Endometrium (tissue), 2 donors: ENCODE results near the gene VAT1L.
"Not testable (repeated sequence)": the region's sequence is repeated elsewhere in the genome, so short reads cannot be mapped to it uniquely, and the experiment has no call there.

ENCODE experiments used
- FAIRE-seq: peaks from 2 replicates; lab custom pipeline; 2012; peaks lifted over from hg19 to GRCh38; lab: Jason Lieb, UNC
- donor health status: control.
- donor health status: control.

Gene VAT1L

GRCh38 chr16:77956231-77956630 lies 167.9 kb downstream of the VAT1L start:
- no peak for FAIRE-seq

- FAIRE-seq = no peak
These were observed 172.4 kb downstream of the VAT1L start for GRCh38 chr16:77960766-77961165.

DNA sequence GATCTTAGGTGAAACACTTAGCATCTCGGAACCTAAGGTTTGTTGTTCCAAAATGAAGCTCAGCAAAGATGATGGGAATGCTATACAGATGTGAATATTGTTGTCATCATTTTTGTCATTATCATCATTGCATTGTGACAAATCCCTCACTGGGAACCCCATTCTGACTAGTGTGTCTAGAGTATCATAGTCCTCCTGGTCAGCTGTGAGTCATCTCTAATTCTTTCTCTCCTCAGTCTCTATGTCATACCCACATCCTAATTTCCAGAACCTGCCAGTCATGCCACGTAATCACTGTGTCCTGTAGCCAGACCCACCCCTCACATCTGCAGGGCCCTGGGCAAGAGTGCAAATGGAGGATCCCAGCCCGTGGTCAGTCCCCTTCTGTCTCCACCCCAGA lies 173.4 kb downstream of the VAT1L start:
- no peak for FAIRE-seq

DNA sequence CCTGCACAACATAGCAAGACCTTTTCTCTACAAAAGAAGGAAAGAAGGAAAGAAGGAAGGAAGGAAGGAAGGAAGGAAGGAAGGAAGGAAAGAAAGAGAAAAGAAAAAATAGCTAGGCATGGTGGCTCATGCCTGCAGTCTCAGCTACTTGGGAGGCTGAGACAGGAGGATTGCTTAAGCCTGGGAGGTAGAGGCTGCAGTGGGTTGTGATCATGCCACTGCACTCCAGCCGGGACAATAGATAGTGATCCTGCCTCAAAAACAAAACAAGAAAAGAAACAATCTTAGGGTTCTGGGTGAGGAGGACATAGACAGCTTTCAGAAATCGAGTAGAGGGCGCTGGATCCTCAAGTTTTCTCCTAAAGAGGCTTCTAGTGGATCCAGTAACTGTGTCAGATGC lies 174.3 kb downstream of the VAT1L start:
- no peak for FAIRE-seq

GRCh38 chr16:77963185-77964044 lies 175.1 kb downstream of the VAT1L start:
- no peak for FAIRE-seq

DNA sequence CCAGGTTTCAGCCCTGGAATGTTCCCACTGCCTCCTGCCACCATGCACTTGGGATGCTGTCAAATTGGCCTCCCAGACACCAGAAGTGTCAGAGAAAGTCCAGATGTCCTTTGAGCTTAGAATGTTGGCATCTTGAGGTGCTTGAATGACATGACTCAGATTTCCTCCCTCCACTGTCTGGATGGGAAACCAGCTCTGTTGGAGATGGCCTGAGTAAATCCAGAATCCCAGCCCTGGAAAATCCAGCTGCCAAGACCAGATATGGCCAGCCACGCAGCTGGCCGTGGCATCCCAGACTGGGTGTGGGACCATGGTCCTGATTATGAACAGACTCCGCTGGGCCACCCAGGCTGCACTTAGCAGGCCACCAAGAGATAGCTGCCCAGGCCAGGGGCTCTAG lies 177.0 kb downstream of the VAT1L start:
- no peak for FAIRE-seq

DNA sequence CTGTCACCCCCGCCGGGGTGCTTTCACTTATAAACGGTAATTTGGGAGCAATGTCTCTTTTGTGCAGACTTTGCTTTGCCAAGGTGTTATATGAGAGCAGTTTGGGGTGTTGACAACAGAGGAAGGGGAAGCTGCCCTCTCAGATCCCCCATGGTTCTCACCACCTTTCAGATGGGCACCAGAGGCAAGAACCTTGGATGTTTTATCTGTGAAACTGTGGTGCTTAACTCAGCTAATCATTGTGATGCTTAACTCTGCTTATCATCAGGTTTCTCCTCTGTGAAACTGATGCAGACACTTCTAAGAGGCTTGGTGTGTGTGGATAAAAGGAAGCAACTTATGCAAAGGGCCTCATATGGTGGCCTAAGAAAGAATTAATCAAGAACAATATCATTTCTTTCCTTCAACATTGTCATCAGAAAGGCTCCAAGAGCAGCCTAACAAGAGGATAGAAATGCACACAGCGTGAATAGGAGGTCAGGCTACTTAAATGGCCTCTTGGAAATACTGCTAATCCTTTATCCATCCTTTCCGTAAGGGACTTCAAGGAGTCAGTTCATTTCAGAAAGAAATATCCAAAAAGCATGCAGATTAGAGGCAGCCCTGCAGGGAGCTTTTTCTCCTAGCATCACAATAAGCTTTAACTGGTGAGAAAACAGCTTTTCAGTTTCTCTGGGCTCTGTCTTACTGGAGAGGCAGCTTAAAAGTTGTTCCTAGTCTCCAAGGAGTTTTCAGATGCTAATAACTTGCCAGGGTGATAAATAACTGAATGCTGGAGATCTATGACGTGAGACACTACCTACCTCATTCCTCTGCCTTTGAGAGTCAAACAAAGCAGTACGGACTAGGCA lies 178.9 kb downstream of the VAT1L start:
- FAIRE-seq = no peak

DNA sequence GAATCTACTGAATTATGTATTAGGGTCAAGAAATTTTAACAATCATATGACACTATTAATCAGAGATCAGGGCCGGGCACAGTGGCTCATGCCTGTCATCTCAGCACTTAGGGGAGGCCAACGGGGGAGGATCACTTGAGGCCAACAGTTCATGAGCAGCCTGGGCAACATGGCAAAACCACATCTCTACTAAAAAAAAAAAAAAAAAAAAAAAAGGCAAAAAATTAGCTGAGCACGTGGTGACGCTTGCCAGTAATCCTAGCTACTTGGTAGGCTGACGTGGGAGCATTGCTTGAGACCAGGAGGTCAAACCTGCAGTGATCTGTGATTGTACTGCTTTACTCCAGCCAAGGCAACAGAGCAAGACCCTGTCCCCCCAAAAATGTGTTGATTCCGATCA lies 181.5 kb downstream of the VAT1L start:
- FAIRE-seq = no peak

DNA sequence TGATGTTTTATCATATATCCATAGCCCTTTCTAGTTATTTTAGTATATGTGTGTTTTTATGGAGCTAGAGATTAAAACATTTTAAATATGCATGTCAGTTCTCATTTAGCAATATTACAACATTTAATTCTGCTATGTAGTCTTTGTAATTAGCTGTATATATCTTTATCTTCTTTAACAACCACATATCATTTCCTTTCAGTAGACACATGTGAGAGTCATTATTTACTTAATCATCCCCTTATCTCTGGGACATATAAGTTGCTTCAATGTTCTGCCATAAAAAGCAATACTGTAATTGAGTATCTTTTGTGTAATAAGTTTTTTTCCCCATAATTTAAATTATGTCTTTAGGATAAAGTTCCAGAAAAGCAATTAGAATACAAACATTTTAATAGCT lies 182.0 kb downstream of the VAT1L start:
- no peak for FAIRE-seq

GRCh38 chr16:77971306-77972061 lies 183.1 kb downstream of the VAT1L start:
- FAIRE-seq = no peak

- no peak for FAIRE-seq
These were observed 183.7 kb downstream of the VAT1L start for GRCh38 chr16:77972062-77972392.

- no peak for FAIRE-seq
These were observed 186.5 kb downstream of the VAT1L start for GRCh38 chr16:77974883-77975282.

DNA sequence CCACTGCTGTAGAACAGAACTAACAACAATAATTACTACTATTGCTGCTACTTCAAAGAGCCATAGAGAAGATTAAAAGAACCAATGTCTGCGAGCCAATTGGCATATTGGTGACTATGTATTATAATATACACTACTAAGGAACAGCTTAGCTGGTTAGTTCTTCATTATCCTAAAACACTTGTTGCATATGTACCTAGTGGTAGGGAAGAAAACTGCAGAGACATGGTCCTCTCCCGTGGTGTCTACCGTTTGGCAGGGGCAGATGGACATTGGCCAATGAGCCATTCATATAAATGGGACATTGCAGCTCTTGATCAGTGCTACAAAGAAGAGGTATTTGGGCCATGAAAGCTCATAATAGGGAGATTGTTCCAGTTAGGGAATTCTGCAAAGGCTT lies 187.6 kb downstream of the VAT1L start:
- no peak for FAIRE-seq

GRCh38 chr16:77977339-77977738 lies 189.0 kb downstream of the VAT1L start:
- FAIRE-seq = no peak

DNA sequence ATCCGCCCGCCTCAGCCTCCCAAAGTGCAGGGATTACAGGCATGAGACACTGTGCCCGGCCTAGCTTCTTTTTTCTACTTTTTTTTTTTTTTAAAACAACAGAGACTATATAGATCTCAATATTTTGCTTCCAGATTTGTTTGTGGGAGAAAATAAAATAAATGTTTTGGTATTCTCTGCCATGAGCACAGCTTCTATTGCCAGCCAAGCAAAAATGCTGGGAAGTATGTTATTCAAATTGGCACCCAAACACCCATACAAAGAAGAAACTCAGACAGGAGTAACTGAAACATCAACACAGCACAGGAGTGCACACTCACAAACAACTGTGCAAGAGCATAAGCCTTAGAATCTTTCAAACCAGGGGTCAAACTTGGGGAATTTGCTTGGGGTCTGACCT lies 196.7 kb downstream of the VAT1L start:
- FAIRE-seq = no peak

- FAIRE-seq = no peak
These were observed 197.8 kb downstream of the VAT1L start for GRCh38 chr16:77986011-77986740.

DNA sequence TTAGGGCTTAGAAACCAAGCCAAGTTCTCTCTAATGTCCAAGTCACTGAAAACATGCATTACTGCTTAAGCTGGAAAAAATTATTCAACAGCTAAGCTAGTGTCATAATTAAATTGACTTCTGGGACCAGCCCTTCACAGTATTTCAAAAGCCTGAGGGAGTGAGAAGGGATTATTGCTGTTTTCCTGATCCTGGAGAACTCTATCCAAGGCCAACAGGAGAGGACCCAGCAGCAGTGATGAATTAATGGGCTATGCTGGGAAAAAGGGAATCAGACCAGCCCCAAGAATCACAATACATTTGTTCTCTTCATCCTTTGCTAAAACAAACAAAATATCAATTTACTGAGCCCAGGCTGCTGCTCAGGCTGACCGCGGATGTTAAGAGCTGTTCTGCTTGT lies 199.4 kb downstream of the VAT1L start:
- peak; percentile 82 for FAIRE-seq

- FAIRE-seq = no peak
These were observed 201.5 kb downstream of the VAT1L start for GRCh38 chr16:77989846-77990245.

- FAIRE-seq = no peak
These were observed 203.3 kb downstream of the VAT1L start for GRCh38 chr16:77991701-77992100.

GRCh38 chr16:77992381-77992780 lies 204.0 kb downstream of the VAT1L start:
- FAIRE-seq = not testable (repeated sequence)

- FAIRE-seq = peak; percentile 67
These were observed 205.0 kb downstream of the VAT1L start for GRCh38 chr16:77993111-77993985.
